ENCODE results near the gene NCAPH2.

DNA sequence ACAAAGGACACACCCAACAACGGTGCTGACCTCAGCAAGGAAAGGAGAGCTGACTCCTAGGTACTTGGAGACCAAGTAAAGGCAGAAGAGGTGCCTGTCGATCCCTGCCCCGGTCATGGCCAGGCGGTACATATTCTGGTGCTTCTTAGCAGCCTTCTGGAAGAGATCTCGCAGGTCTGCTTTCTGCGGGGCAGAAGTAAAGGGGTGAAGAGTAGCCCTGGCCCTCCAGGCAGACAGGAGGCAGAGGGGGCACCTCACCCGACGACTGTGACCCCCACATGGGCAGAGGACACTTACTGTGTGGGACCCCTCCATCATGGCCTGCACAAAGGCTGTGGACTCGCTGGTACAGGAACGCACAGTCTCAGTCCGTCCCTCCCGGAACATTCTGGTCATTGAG, 62.8 kb downstream of the NCAPH2 start:
- TF ChIP-seq, protein P1, sequence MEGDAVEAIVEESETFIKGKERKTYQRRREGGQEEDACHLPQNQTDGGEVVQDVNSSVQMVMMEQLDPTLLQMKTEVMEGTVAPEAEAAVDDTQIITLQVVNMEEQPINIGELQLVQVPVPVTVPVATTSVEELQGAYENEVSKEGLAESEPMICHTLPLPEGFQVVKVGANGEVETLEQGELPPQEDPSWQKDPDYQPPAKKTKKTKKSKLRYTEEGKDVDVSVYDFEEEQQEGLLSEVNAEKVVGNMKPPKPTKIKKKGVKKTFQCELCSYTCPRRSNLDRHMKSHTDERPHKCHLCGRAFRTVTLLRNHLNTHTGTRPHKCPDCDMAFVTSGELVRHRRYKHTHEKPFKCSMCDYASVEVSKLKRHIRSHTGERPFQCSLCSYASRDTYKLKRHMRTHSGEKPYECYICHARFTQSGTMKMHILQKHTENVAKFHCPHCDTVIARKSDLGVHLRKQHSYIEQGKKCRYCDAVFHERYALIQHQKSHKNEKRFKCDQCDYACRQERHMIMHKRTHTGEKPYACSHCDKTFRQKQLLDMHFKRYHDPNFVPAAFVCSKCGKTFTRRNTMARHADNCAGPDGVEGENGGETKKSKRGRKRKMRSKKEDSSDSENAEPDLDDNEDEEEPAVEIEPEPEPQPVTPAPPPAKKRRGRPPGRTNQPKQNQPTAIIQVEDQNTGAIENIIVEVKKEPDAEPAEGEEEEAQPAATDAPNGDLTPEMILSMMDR (IDR thresholded peaks at IDR 0.05): no peak
- no peak for TF ChIP-seq POLR2A (IDR thresholded peaks at IDR 0.05)
